ENCODE measurements around the gene GEMIN7.

GRCh38 chr19:45094707-45095106 lies 15.6 kb downstream of the GEMIN7 start:
- TF ChIP-seq CTCF (IDR thresholded peaks at IDR 0.05) (no peak), POLR2A (IDR thresholded peaks at IDR 0.05) (no peak)

All from adrenal gland (tissue), 5 donors.